T-cell (primary cell): Measurements from ENCODE around the gene SLFN5. TPM values are rescaled to one million over a fixed set of nuclear protein-coding genes. Genes with fewer than 3 reads are reported as not detected.
"Not testable (repeated sequence)": the region's sequence is repeated elsewhere in the genome, so short reads cannot be mapped to it uniquely, and the experiment has no call there.

Source experiments
- ATAC-seq, 4 experiments: fragments of 200-7000 bp in 3 of 4; fragments of 150-1000 bp in 1 of 4; cut with Tn5 transposase; replicated peaks in 1 of 4; 1 replicate in 3 of 4; 2 replicates in 1 of 4; pipeline ENCODE4 v1.10.0; 2021; ENCODE audit warnings: moderate library complexity in 3 of 4, mild to moderate bottlenecking in 2 of 4, moderate number of reproducible peaks in 1 of 4
- CTCF ChIA-PET, 2 donors: fragments of 300-600 bp; sonication (Branson Sonifier 250); formaldehyde crosslinking; loops; one replicate each; lab custom pipeline; 2022; ENCODE audit warnings: antibody characterized with exemption in 2 of 2; lab: Charles Lee
- POLR2A ChIA-PET, 2 donors: fragments of 300-600 bp; sonication (Branson Sonifier 250); formaldehyde crosslinking; loops; one replicate each; lab custom pipeline; 2022; ENCODE audit warnings: antibody characterized with exemption in 2 of 2; lab: Charles Lee
- DNase-seq, 35 experiments: peaks; one replicate each; pipeline versions ENCODE4 v3.0.0 to v3.0.0-alpha.2; 2013 to 2023
- H3K27ac ChIP-seq: one replicate; pipeline ENCODE4 v1.5.1; 2013; ENCODE audit warnings: low read length
- H3K27me3 ChIP-seq, 2 experiments: replicated peaks in 1 of 2; 1 replicate in 1 of 2; 2 replicates in 1 of 2; pipeline versions ENCODE4 v1.6.1 to v1.7.0; 2013; ENCODE audit warnings: low read length in 1 of 2, mixed read lengths in 1 of 2; ENCODE audit not compliant: control insufficient read depth in 2 of 2, insufficient read depth in 2 of 2; ENCODE audit errors: extremely low read depth in 1 of 2
- H3K36me3 ChIP-seq, 2 donors: 1 replicate in 1 of 2; 2 replicates in 1 of 2; pipeline versions ENCODE4 v1.6.1 to v1.7.0; 2013; ENCODE audit warnings: low read length in 1 of 2; ENCODE audit not compliant: control insufficient read depth in 2 of 2, insufficient read depth in 1 of 2; ENCODE audit errors: extremely low read depth in 1 of 2
- H3K4me1 ChIP-seq, 2 experiments: 1 replicate in 1 of 2; 2 replicates in 1 of 2; pipeline versions ENCODE4 v1.6.1 to v1.7.0; 2013; ENCODE audit warnings: low read length in 2 of 2, mixed read lengths in 1 of 2; ENCODE audit not compliant: insufficient read depth in 2 of 2, control insufficient read depth in 1 of 2; ENCODE audit errors: extremely low read depth in 1 of 2
- H3K4me3 ChIP-seq, 2 donors: 1 replicate in 1 of 2; 2 replicates in 1 of 2; pipeline versions ENCODE4 v1.5.1 to v1.7.0; 2013; ENCODE audit warnings: mild to moderate bottlenecking in 2 of 2, low read length in 1 of 2, moderate library complexity in 1 of 2; ENCODE audit not compliant: control insufficient read depth in 1 of 2; ENCODE audit errors: extremely low read depth in 1 of 2
- H3K9me3 ChIP-seq: 2 replicates; pipeline ENCODE4 v1.7.0; 2013
- H3K27ac Mint-ChIP-seq, 2 donors: one replicate each; pipeline ENCODE4 v1.8.0; 2020 to 2021; ENCODE audit warnings: mild to moderate bottlenecking in 2 of 2, mixed read lengths in 2 of 2
- H3K27me3 Mint-ChIP-seq, 2 donors: one replicate each; pipeline ENCODE4 v1.8.0; 2021 to 2022; ENCODE audit warnings: mixed read lengths in 2 of 2
- H3K36me3 Mint-ChIP-seq: one replicate; pipeline ENCODE4 v1.8.0; 2021; ENCODE audit warnings: mixed read lengths
- H3K4me1 Mint-ChIP-seq, 3 donors: one replicate each; pipeline ENCODE4 v1.8.0; 2020 to 2022; ENCODE audit warnings: mixed read lengths in 3 of 3, mild to moderate bottlenecking in 1 of 3
- H3K4me3 Mint-ChIP-seq, 3 donors: one replicate each; pipeline ENCODE4 v1.8.0; 2020 to 2022; ENCODE audit warnings: mild to moderate bottlenecking in 3 of 3, mixed read lengths in 3 of 3, moderate library complexity in 3 of 3
- H3K9me3 Mint-ChIP-seq, 3 donors: one replicate each; pipeline ENCODE4 v1.8.0; 2020 to 2022; ENCODE audit warnings: mixed read lengths in 3 of 3
- WGBS: methylation state at CpG from one replicate; pipeline ENCODE4 v1.1.5; 2013; ENCODE audit warnings: missing lambda C conversion rate; ENCODE audit not compliant: insufficient coverage; 5-methylcytosine and 5-hydroxymethylcytosine counted together
- total RNA-seq, 35 experiments: library from RNA in 6 of 35; stranded (reverse) in 6 of 35; fragments of 120-200 nt in 1 of 35; gene quantifications; one replicate each; pipeline versions ENCODE4 v1.2.1 to v1.2.4 and lab custom pipeline; 2013 to 2026

SLFN5 gene
- total RNA-seq: 100 to 1,000 TPM; 132 to 195 (median 164) TPM
- 274 TPM for total RNA-seq (2013)
- 51.5 to 1,259 (median 399) reads per million in 29 experiments for total RNA-seq (lab: John Stamatoyannopoulos, UW)

DNA sequence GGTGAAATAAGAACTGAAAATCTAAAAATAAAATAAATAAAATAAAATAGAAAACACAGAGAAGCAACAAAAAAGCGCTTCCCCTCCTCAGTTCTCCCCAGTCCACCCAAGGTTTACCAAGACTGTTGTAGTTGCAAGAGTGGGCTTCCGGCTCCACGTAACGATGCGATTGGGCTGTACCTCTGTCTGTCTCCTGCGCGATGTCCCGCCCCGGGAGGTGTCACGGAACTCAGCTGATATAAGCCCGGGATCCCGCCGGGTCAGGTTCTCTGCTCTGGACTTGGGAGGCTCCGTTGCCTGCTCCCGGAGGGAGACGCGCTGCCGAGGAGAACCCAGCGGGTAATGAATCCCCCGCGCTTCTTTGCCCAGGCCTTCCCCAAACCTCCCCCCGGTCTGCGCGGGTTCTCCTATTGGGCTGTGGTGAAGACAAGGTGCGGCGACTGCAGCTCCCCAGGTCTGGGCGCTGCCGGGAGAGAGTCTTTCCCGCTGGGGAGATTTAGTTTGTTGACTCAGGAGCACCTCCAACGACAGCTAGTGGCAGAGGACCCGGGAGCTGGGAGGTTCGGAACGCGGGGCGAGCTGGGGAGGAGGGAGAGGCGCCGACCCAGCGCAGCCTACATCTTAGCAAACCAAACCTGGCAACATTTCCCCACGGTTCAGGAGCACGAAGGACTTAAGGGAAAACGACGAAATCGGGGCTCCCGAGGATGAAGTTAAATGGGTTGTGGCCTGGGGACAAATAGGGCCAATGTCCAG, at the start of gene SLFN5:
Gene SLFN5 (plus strand): TSS at position 268 of the 756 bp plus-strand sequence. CDS start 15,619 bp downstream, outside the sequence.
- Mint-ChIP-seq H3K4me3 (peak within 1 kb of the TSS; percentile 97 to 100 (median 99)), H3K27me3 (no peaks in the 10 kb centered on the region), H3K36me3 (peaks cover 48% of the 10 kb centered on the region), H3K9me3 (no peaks in the 10 kb centered on the region), H3K4me1 (peaks cover 55 to 66% (median 58%) of the 10 kb centered on the region in 3 donors), H3K27ac (peak within 1 kb of the TSS; percentile 99)
- Histone ChIP-seq H3K4me1 (peaks cover 39 to 55% of the 10 kb centered on the region in 2 experiments), H3K36me3 (peaks cover 0 to 12% of the 10 kb centered on the region in 2 donors), H3K4me3 (peak within 1 kb of the TSS; percentile 95 to 99), H3K27ac (peak within 1 kb of the TSS; percentile 89), H3K9me3 (no peaks in the 10 kb centered on the region), H3K27me3 (no peaks in the 10 kb centered on the region)
- DNase-seq: peak; percentile 86 to 98 (median 92)
- POLR2A ChIA-PET: interaction anchor here (0.8 to 1.3 kb wide), 3 partner anchors 14 to 29 kb away, joined by 4 to 11 read pairs (median 5); no protein-coding TSS in a partner anchor
- CTCF ChIA-PET: interaction anchor here in 1 of 2 donors (0.7 kb wide), 3 partner anchors 70 to 221 kb away, joined by 3 to 4 read pairs (median 3); no protein-coding TSS in a partner anchor
- peak; percentile 73 to 85 (median 82) for ATAC-seq
- 0% methylated on average over 32 of the region's 44 CpGs for WGBS

DNA sequence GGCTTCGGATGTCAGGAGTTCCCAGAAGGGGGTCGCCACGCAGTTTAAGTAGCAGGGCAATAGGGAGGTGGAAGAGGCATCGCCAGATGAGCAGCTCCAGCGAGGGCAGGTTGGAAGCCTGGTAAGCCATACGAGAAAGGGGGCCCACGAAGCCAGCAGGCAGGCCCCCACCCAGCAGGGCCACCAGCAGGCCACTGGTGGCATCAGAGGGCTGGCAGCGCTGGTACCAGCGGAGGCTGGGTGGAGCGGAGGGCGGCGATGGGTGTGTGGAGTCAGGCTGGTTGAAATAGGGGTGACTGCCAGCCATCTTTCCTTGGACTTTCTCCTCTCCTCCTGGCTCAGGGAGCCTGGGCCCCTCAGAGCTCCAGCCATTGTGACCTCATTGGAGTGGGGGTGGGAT, 48.9 kb upstream of the SLFN5 start, which contains the start of gene SLC35G3:
Gene SLC35G3 (minus strand): TSS at position 393 of the 400 bp plus-strand sequence. CDS start 86 bp downstream, at position 307.
- H3K36me3 ChIP-seq, CTCF ChIA-PET, H3K9me3 ChIP-seq, H3K4me3 ChIP-seq, DNase-seq, POLR2A ChIA-PET, ATAC-seq, H3K27me3 ChIP-seq, H3K27ac ChIP-seq, H3K36me3 Mint-ChIP-seq, H3K9me3 Mint-ChIP-seq, H3K27me3 Mint-ChIP-seq: not testable (repeated sequence)
- H3K4me1 ChIP-seq: peaks cover 19 to 23% of the 10 kb centered on the region in 2 experiments
- 100% methylated on average over 5 of the region's 12 CpGs for WGBS
- peaks cover 33 to 42% (median 37%) of the 10 kb centered on the region in 3 donors for H3K4me1 Mint-ChIP-seq
- H3K4me3 Mint-ChIP-seq: peak within 1 kb of the TSS in 1 of 3 donors; percentile 58
- H3K27ac Mint-ChIP-seq: peak within 1 kb of the TSS; percentile 55 to 91

DNA sequence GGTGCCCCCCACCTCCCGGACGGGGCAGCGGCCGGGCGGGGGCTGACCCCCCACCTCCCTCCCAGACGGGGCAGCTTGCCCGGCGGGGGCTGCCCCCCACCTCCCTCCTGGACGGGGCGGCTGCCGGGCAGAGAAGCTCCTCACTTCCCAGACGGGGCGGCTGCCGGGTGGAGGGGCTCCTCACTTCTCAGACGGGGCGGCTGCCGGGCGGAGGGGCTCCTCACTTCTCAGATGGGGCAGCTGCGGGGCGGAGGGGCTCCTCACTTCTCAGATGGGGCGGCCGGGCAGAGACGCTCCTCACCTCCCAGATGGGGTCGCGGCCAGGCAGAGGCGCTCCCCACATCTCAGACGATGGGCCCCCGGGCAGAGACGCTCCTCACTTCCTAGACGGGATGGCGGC, 47.8 kb upstream of the SLFN5 start:
- CTCF ChIA-PET, H3K27me3 Mint-ChIP-seq, H3K9me3 ChIP-seq, H3K36me3 ChIP-seq, H3K4me3 Mint-ChIP-seq, H3K27me3 ChIP-seq, H3K9me3 Mint-ChIP-seq, ATAC-seq, H3K27ac ChIP-seq, H3K36me3 Mint-ChIP-seq, H3K4me3 ChIP-seq, H3K27ac Mint-ChIP-seq, DNase-seq: not testable (repeated sequence)
- peaks cover 25 to 35% (median 28%) of the 10 kb centered on the region in 3 donors for H3K4me1 Mint-ChIP-seq
- 95% methylated on average over 16 of the region's 31 CpGs for WGBS
- peaks cover 13 to 17% of the 10 kb centered on the region in 2 experiments for H3K4me1 ChIP-seq
- POLR2A ChIA-PET: interaction anchor here in 1 of 2 donors (0.6 kb wide), 1 partner anchor 90 kb away, joined by 3 read pairs; no protein-coding TSS in a partner anchor

DNA sequence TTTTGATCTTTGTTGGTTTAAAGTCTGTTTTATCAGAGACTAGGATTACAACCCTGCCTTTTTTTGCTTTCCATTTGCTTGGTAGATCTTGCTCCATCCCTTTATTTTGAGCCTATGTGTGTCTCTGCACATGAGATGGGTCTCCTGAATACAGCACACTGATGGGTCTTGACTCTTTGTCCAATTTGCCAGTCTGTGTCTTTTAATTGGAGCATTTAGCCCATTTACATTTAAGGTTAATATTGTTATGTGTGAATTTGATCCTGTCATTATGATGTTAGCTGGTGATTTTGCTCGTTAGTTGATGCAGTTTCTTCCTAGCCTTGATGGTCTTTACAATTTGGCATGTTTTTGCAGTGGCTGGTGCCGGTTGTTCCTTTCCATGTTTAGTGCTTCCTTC, 40.3 kb upstream of the SLFN5 start:
- H3K36me3 ChIP-seq, H3K4me1 ChIP-seq, DNase-seq, CTCF ChIA-PET, H3K9me3 ChIP-seq, H3K4me3 Mint-ChIP-seq, H3K27ac Mint-ChIP-seq, POLR2A ChIA-PET, ATAC-seq, H3K27me3 Mint-ChIP-seq, H3K27me3 ChIP-seq, H3K27ac ChIP-seq, H3K4me3 ChIP-seq: not testable (repeated sequence)
- peaks cover 13 to 26% (median 24%) of the 10 kb centered on the region in 3 donors for H3K4me1 Mint-ChIP-seq
- no CpG with 5 or more reads among the region's 2 CpGs for WGBS
- peaks cover 10% of the 10 kb centered on the region for H3K36me3 Mint-ChIP-seq
- peaks cover 11 to 19% (median 12%) of the 10 kb centered on the region in 3 donors for H3K9me3 Mint-ChIP-seq

DNA sequence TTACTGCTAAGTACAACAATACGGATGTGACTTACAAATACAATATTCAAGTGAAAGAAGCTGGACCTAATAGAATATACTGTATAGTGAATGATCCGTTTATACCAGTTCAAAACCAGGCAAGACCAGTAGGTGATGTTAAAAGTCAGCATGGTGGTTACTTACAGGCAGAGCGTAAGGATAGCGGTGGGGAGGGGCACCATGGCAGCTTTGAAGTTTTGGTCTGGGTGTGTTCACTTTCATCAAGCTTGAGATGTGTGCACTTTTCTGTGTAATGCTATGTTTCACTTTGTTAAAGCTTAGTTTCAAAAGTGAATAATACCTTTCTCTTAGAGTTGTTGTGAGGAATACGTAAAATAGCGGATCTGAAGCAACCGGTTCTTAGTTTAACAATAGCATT, 32.1 kb upstream of the SLFN5 start:
- Mint-ChIP-seq H3K36me3 (peaks cover 4% of the 10 kb centered on the region), H3K27ac (peak overlapping the region; percentile 65 to 85), H3K27me3 (no peaks in the 10 kb centered on the region), H3K9me3 (peaks cover 0 to 5% (median 3%) of the 10 kb centered on the region in 3 donors), H3K4me1 (peaks cover 75 to 85% (median 83%) of the 10 kb centered on the region in 3 donors), H3K4me3 (peak overlapping the region in 1 of 3 donors; percentile 45)
- Histone ChIP-seq H3K36me3 (no peaks in the 10 kb centered on the region), H3K4me1 (peaks cover 46 to 49% of the 10 kb centered on the region in 2 experiments), H3K4me3 (no peak overlapping the region), H3K27me3 (no peaks in the 10 kb centered on the region), H3K27ac (no peak overlapping the region), H3K9me3 (no peaks in the 10 kb centered on the region)
- ATAC-seq (peak; percentile 12 to 28 (median 20)), DNase-seq (peak in 29 of 35 experiments; percentile 22 to 67 (median 46))
- ChIA-PET POLR2A (interaction anchor here in 1 of 2 donors (0.6 to 1.0 kb wide), 3 partner anchors 20 to 63 kb away, joined by 3 to 5 read pairs (median 4); no protein-coding TSS in a partner anchor), CTCF (interaction anchor here in 1 of 2 donors (1.2 kb wide), 1 partner anchor 102 kb away, joined by 6 read pairs; no protein-coding TSS in a partner anchor)
- WGBS: 72% methylated on average over 3 of the region's 7 CpGs

DNA sequence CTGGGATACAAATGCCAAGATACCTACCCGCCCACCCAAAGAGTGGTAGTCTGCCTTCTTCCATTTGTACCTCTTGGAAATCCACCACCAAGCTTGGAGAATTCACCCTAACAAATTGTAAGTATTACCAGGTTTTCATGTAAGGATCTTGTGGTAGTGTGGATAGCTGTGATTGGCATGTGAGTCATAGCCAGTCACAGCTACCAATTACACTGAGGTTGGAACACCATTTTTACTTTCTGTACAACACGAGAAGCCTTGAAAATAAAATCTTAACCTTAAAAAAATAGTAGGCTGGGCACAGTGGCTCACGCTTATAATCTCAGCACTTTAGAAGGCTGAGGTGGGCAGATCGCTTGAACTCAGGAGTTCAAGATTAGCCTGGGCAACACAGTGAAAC, 30.2 kb upstream of the SLFN5 start:
- Mint-ChIP-seq H3K4me3 (peak overlapping the region; percentile 15 to 76 (median 32)), H3K4me1 (peaks cover 82 to 86% (median 84%) of the 10 kb centered on the region in 3 donors), H3K27ac (peak overlapping the region; percentile 97 to 99), H3K9me3 (peaks cover 0 to 5% (median 0%) of the 10 kb centered on the region in 3 donors), H3K36me3 (peaks cover 4% of the 10 kb centered on the region), H3K27me3 (no peaks in the 10 kb centered on the region)
- H3K27me3 ChIP-seq: no peaks in the 10 kb centered on the region
- H3K27ac ChIP-seq: peak overlapping the region; percentile 88
- H3K9me3 ChIP-seq: no peaks in the 10 kb centered on the region
- ATAC-seq (no peak), DNase-seq (no peak)
- H3K4me3 ChIP-seq: no peak overlapping the region
- whole genome bisulfite sequencing: 48% methylated on average over 2 of the region's 4 CpGs
- H3K36me3 ChIP-seq: no peaks in the 10 kb centered on the region
- ChIA-PET POLR2A (interaction anchor here (0.6 to 1.4 kb wide), 3 partner anchors 30 to 322 kb away, joined by 3 to 4 read pairs (median 3); partner anchors contain the start of gene SLFN5 (in 1 of the 2)), CTCF (interaction anchor here in 1 of 2 donors (0.5 to 0.6 kb wide), 2 partner anchors 28 to 323 kb away, joined by 3 to 4 read pairs; no protein-coding TSS in a partner anchor)
- H3K4me1 ChIP-seq: peaks cover 53 to 67% of the 10 kb centered on the region in 2 experiments
